GM12891 (cell line): ENCODE data around the gene TKT.

ENCODE experiments used
- POLR2A ChIP-seq: IDR thresholded peaks from 2 replicates; pipeline ENCODE4 v1.6.1; 2011; ENCODE audit warnings: low read depth, low read length, control low read depth
- POLR2AphosphoS5 ChIP-seq: IDR thresholded peaks from 2 replicates; pipeline ENCODE4 v1.6.1; 2011; ENCODE audit warnings: low read depth, low read length, control low read depth
- SPI1 ChIP-seq: IDR thresholded peaks from 2 replicates; pipeline ENCODE4 v1.6.1; 2011; ENCODE audit warnings: low read depth, low read length, control low read depth
- TAF1 ChIP-seq: IDR thresholded peaks from 2 replicates; pipeline ENCODE4 v1.6.1; 2011; ENCODE audit warnings: low read depth, low read length, control low read depth

- TF ChIP-seq TAF1: no peak
- no peak for TF ChIP-seq POLR2A
- TF ChIP-seq POLR2AphosphoS5: no peak
- peak; percentile 37; the same call in 1 of the 2 replicates for TF ChIP-seq SPI1
Measured at GRCh38 chr3:53190659-53191058, 65.2 kb downstream of the TKT start.
